ENCODE data around the gene STAC3. TPM values are rescaled to one million over a fixed set of nuclear protein-coding genes. Genes with fewer than 3 reads are reported as not detected.

Gene STAC3
- total and polyA plus RNA-seq, 8 donors = 2.9 to 5.1 (median 3.4) TPM

GRCh38 chr12:57270966-57271470 is 20.0 kb upstream of the STAC3 start:
- Histone ChIP-seq H3K27me3 (no peaks in the 10 kb centered on the region), H3K4me3 (no peak overlapping the region), H3K4me1 (peaks cover 0 to 8% of the 10 kb centered on the region in 2 donors), H3K36me3 (peaks cover 0 to 80% of the 10 kb centered on the region in 2 donors), H3K27ac (no peak overlapping the region), H3K9me3 (no peaks in the 10 kb centered on the region)
- DNase-seq = no peak
- no peak for ATAC-seq
- TF ChIP-seq CTCF (IDR thresholded peaks at IDR 0.05) = no peak
- intact Hi-C loops (cut with DNase I) = no loop called here

GRCh38 chr12:57268264-57268663 is 17.3 kb upstream of the STAC3 start:
- intact Hi-C loops (cut with DNase I) = loop anchor here in 1 of 2 donors (10.0 kb wide), 1 partner anchor 187 kb away; the partner anchor contains the start of genes GLI1 and INHBE
- Histone ChIP-seq H3K36me3 (peaks cover 0 to 77% of the 10 kb centered on the region in 2 donors), H3K27ac (peak overlapping the region in 1 of 2 donors; percentile 25), H3K27me3 (no peaks in the 10 kb centered on the region), H3K4me3 (no peak overlapping the region), H3K4me1 (peaks cover 0 to 12% of the 10 kb centered on the region in 2 donors), H3K9me3 (no peaks in the 10 kb centered on the region)
- TF ChIP-seq CTCF (IDR thresholded peaks at IDR 0.05) = no peak
- ATAC-seq (no peak), DNase-seq (no peak)

GRCh38 chr12:57266681-57267080 is 15.7 kb upstream of the STAC3 start:
- no peak overlapping the region for H3K27ac ChIP-seq
- no peak for TF ChIP-seq CTCF (IDR thresholded peaks at IDR 0.05)
- H3K27me3 ChIP-seq = no peaks in the 10 kb centered on the region
- ATAC-seq = no peak
- H3K36me3 ChIP-seq = peaks cover 0 to 77% of the 10 kb centered on the region in 2 donors
- no peaks in the 10 kb centered on the region for H3K9me3 ChIP-seq
- no peak overlapping the region for H3K4me3 ChIP-seq
- peaks cover 0 to 12% of the 10 kb centered on the region in 2 donors for H3K4me1 ChIP-seq
- no peak for DNase-seq
- intact Hi-C loops (cut with DNase I) = loop anchor here in 1 of 2 donors (10.0 kb wide), 1 partner anchor 188 kb away; the partner anchor contains the start of genes GLI1 and INHBE

GRCh38 chr12:57263096-57263495 is 12.1 kb upstream of the STAC3 start:
- intact Hi-C loops (cut with DNase I) = loop anchor here in 1 of 2 donors (10.0 kb wide), 1 partner anchor 192 kb away; the partner anchor contains the start of genes GLI1 and INHBE
- Histone ChIP-seq H3K4me3 (no peak overlapping the region), H3K9me3 (no peaks in the 10 kb centered on the region), H3K27ac (no peak overlapping the region), H3K36me3 (peaks cover 0 to 84% of the 10 kb centered on the region in 2 donors), H3K27me3 (no peaks in the 10 kb centered on the region), H3K4me1 (peaks cover 0 to 5% of the 10 kb centered on the region in 2 donors)
- TF ChIP-seq CTCF (IDR thresholded peaks at IDR 0.05) = no peak
- no peak for DNase-seq
- ATAC-seq = no peak

- no peak overlapping the region for H3K4me3 ChIP-seq
- intact Hi-C loops (cut with DNase I) = loop anchor here in 1 of 2 donors (10.0 kb wide), 1 partner anchor 193 kb away; the partner anchor contains the start of genes GLI1 and INHBE
- DNase-seq (no peak), ATAC-seq (no peak)
- H3K27ac ChIP-seq = no peak overlapping the region
- peaks cover 0 to 84% of the 10 kb centered on the region in 2 donors for H3K36me3 ChIP-seq
- H3K9me3 ChIP-seq = no peaks in the 10 kb centered on the region
- H3K27me3 ChIP-seq = no peaks in the 10 kb centered on the region
- TF ChIP-seq CTCF (IDR thresholded peaks at IDR 0.05) = no peak
- H3K4me1 ChIP-seq = peaks cover 0 to 4% of the 10 kb centered on the region in 2 donors
Observed at GRCh38 chr12:57262126-57262822, 11.3 kb upstream of the STAC3 start.

Data from left lung (tissue), 10 donors.